ENCODE data around the gene TBC1D13. TPM values are rescaled to one million over a fixed set of nuclear protein-coding genes. Genes with fewer than 3 reads are reported as not detected.
A peak's percentile ranks its signal among the peaks of the same experiment; 100 is the strongest.

TBC1D13 gene
- total and polyA plus RNA-seq, 11 donors, result 9.6 to 27.3 (median 18.4) TPM

- Histone ChIP-seq H3K4me1 (no peaks in the 10 kb centered on the region), H3K9me3 (no peaks in the 10 kb centered on the region), H3K4me3 (no peak overlapping the region), H3K27ac (no peak overlapping the region), H3K27me3 (no peaks in the 10 kb centered on the region), H3K36me3 (peaks cover 0 to 55% (median 50%) of the 10 kb centered on the region in 9 donors)
- TF ChIP-seq CTCF (IDR thresholded peaks at IDR 0.05) (no peak), POLR2A (IDR thresholded peaks at IDR 0.05) (no peak)
- WGBS, 4 donors, result 88 to 93% (median 90%) methylated on average over 1 to 3 of the region's 3 CpGs
- peak in 1 of 4 donors; percentile 18 for ATAC-seq
- intact Hi-C loops (cut with DNase I), result no loop called here
- DNase-seq, result no peak
Observed at GRCh38 chr9:128808543-128808942, 21.5 kb downstream of the TBC1D13 start.

- ATAC-seq (peak in 1 of 4 donors; percentile 16), DNase-seq (no peak)
- H3K27me3 ChIP-seq, result no peaks in the 10 kb centered on the region
- H3K9me3 ChIP-seq, result no peaks in the 10 kb centered on the region
- H3K27ac ChIP-seq, result no peak overlapping the region
- H3K4me3 ChIP-seq, result no peak overlapping the region
- intact Hi-C loops (cut with DNase I), result no loop called here
- no peaks in the 10 kb centered on the region for H3K4me1 ChIP-seq
- peaks cover 0 to 49% (median 44%) of the 10 kb centered on the region in 9 donors for H3K36me3 ChIP-seq
- TF ChIP-seq CTCF (IDR thresholded peaks at IDR 0.05), result no peak
- no peak for TF ChIP-seq POLR2A (IDR thresholded peaks at IDR 0.05)
- 92 to 98% (median 95%) methylated on average over 8 to 12 of the region's 12 CpGs for WGBS, 4 donors
Observed at GRCh38 chr9:128809036-128809599, 22.1 kb downstream of the TBC1D13 start.

- ATAC-seq, result peak in 2 of 4 donors; percentile 8 to 44
Observed at GRCh38 chr9:128809831-128810230, 22.8 kb downstream of the TBC1D13 start.

GRCh38 chr9:128810873-128811272 lies 23.8 kb downstream of the TBC1D13 start:
- no peak overlapping the region for H3K4me3 ChIP-seq
- ATAC-seq, result no peak
- TF ChIP-seq POLR2A (IDR thresholded peaks at IDR 0.05), result no peak
- TF ChIP-seq CTCF (IDR thresholded peaks at IDR 0.05), result no peak
- H3K27me3 ChIP-seq, result no peaks in the 10 kb centered on the region
- peaks cover 0 to 32% (median 27%) of the 10 kb centered on the region in 9 donors for H3K36me3 ChIP-seq
- intact Hi-C loops (cut with DNase I), result no loop called here
- DNase-seq, result no peak
- WGBS, 4 donors, result 73 to 91% (median 80%) methylated on average over 5 of the region's 5 CpGs
- H3K27ac ChIP-seq, result no peak overlapping the region
- H3K9me3 ChIP-seq, result no peaks in the 10 kb centered on the region
- H3K4me1 ChIP-seq, result no peaks in the 10 kb centered on the region

More at GRCh38 chr9:128809831-128810230, 22.8 kb downstream of the TBC1D13 start:
- H3K4me3 ChIP-seq, result no peak overlapping the region
- no peaks in the 10 kb centered on the region for H3K27me3 ChIP-seq
- no peaks in the 10 kb centered on the region for H3K9me3 ChIP-seq
- no peak overlapping the region for H3K27ac ChIP-seq
- no peaks in the 10 kb centered on the region for H3K4me1 ChIP-seq
- intact Hi-C loops (cut with DNase I), result no loop called here
- no peak for DNase-seq
- H3K36me3 ChIP-seq, result peaks cover 0 to 42% (median 37%) of the 10 kb centered on the region in 9 donors
- TF ChIP-seq POLR2A (IDR thresholded peaks at IDR 0.05), result no peak
- no peak for TF ChIP-seq CTCF (IDR thresholded peaks at IDR 0.05)
- WGBS, 4 donors, result 73 to 100% (median 74%) methylated on average over 1 to 2 of the region's 2 CpGs
